DLD1 (cell line): ENCODE measurements around the gene LAMA3.

Source experiments
- in situ Hi-C: cut with HindIII; loops from 2 replicates; pipeline ENCODE4 v1.10.0; 2017; ENCODE audit warnings: low sequenced_read_pairs

Gene LAMA3

GRCh38 chr18:23930002-23930401 lies 240.7 kb downstream of the LAMA3 start:
- in situ Hi-C loops: no loop called here

GRCh38 chr18:23932385-23933067 lies 243.3 kb downstream of the LAMA3 start:
- in situ Hi-C loops: no loop called here

GRCh38 chr18:23933407-23933806 lies 244.2 kb downstream of the LAMA3 start:
- in situ Hi-C loops: no loop called here

- in situ Hi-C loops: no loop called here
These were observed 245.0 kb downstream of the LAMA3 start for GRCh38 chr18:23934252-23934651.

- in situ Hi-C loops: no loop called here
These were observed 245.6 kb downstream of the LAMA3 start for GRCh38 chr18:23934863-23935262.

DNA sequence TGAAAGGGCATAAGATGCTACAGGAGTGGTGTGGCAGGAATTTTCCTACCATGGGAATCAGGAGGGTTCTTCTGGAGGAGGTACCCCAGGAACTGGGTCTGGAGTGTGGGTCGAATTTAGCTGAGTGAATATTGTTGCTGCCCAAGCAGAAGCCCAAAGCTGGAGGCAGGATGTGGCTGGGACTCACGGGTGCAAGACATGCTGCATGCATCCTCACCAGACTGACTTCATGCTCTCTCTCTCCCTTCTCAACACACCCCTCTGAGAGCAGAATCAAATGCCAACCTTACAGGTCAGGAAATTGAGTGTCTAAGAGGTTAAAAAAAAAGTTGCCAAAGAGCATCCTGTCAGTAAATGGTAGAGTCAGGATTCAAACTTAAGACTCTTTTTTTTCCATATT lies 246.6 kb downstream of the LAMA3 start:
- in situ Hi-C loops: no loop called here

- in situ Hi-C loops: no loop called here
These were observed 247.2 kb downstream of the LAMA3 start for GRCh38 chr18:23936381-23936958.

DNA sequence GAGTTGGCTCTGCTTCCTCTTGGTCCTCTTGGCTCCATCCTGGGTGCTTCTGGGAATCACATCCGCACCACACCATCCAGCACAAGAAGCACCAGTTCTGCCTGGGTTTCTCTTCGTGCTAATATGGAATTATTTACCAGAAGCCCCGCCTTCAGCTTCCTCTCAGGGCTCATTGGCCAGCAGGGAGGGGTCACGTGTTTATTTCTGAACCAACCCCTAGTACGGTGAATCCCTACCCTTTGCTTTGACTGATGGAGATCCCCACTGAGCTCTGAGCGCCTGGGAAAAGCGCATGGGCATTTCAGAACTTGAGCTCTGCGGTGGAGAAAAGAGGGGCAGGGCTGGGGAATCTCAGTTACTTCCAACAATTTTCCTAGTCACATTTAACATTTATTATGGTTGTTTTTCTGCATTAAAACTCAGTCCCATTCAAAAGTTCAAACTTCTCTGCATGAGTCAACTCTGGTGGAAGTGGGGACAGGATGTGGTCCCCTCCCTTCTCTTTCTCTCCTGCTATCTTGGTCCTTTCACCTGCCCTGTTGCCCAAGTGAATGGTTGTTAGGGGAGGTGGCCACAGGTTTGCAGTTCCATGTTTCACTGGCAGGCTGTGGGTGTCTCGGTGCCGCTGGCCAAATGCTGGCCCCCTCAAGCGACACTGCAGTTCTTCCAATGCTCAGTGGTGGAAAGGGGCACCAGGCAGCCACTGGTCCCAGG lies 248.9 kb downstream of the LAMA3 start:
- in situ Hi-C loops: no loop called here

DNA sequence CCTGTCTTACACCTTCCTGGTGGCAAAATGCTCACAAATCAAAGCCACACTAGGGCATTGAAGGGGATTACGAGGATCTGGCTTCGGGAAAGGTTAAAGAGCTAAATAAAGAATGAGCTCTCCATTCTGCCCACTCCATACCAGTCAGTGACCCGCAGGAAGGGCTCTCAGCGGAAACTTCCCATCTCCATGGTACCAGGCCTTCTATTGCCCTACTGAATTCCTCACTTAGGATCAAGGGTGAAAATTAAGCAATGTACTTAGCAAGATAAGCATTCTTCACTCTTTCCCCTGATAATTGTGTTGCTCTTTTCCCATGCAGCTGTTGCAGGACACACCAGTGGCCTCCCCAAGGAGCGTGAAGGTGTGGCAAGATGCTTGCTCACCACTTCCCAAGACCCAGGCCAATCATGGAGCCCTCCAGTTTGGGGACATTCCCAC lies 249.7 kb downstream of the LAMA3 start:
- in situ Hi-C loops: no loop called here

DNA sequence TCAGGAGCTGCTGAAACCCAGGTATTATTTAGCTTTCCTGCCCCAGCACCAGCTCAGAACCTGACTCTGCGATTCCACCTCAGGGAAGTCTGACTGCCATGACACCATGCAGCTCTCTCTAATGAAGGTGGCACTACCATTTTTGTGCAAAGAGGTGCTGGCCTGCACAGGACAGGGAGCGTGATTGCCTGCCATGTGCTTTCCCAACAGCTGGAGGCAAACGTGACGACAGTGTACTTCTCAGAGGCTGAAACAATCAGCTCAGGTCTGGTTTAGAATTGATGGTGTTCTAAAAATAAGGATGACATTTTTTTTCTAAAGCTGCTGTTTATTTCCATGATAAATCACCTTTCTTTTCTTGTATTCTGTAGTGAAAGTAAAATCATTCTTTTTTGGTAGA lies 250.1 kb downstream of the LAMA3 start:
- in situ Hi-C loops: no loop called here

GRCh38 chr18:23939896-23940295 lies 250.6 kb downstream of the LAMA3 start:
- in situ Hi-C loops: no loop called here

DNA sequence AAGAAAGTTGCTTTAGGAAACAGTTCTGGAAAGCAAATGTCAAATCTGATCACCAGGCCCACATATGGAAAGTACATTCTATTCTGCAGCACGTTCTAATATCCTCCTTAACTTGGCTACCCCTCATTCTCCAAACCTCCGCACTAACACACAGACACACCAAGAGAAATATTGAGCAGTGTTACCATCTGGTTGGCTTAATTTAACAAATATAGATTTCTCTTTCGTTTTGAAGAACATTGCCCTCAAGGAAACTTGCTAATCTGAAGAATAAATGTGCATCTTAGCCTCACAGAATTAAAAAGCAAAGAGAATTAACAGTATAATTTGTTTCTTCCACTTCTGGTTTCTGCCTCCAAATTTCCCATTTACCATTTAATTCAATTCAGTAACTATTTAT lies 252.5 kb downstream of the LAMA3 start:
- in situ Hi-C loops: no loop called here

DNA sequence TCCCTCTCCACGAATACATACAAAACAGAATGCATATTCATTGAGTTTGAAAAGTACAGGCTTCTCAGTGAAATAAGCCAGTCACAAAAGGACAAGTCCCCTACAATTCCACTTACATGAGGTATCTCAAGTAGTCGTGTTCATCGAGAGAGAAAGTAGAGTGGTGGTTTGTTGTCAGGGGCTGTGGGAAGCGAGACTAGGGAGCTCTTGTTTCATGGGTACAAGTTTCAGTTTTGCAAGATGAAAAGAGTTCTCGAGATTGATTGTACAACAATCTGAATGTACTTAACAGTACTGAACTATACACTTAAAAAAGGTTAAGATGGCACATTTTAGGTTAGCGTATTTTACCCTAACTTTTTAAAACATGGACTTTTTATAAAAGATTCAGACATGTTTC lies 253.9 kb downstream of the LAMA3 start:
- in situ Hi-C loops: no loop called here

- in situ Hi-C loops: no loop called here
These were observed 254.8 kb downstream of the LAMA3 start for GRCh38 chr18:23943903-23944624.

DNA sequence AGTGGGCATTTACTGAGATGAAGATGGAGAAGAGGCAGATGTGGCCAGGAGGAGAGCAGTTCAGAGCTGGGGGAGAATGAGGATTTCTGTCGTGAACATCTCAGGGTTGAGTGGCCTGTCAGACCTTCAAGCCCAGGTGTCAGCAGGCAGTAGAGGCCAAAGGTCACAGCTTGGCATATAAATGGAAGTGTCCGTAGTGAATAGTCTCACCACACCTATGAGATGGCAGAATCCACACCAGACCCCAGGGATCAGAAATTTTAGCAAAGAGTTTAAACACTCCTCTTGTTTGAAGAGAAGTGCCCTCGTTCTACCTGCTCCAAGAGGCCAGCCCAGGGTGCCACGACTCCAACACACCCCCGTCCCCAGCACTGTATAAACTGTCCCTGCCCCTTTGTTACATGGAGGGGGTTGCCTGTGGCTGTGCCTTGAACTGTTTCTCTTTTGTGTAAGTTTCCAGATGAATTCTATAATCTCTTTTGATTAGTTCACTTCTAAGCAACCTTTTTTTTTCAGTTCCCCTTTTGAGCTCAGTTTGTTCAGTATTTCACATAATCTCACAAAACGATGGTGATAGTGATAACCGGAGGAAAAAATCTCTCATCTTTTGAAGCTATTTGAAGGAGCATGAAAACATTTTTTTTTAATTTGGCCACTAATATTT lies 256.3 kb downstream of the LAMA3 start:
- in situ Hi-C loops: no loop called here

GRCh38 chr18:23949863-23950262 lies 260.6 kb downstream of the LAMA3 start:
- in situ Hi-C loops: no loop called here

GRCh38 chr18:23950644-23951043 lies 261.4 kb downstream of the LAMA3 start:
- in situ Hi-C loops: no loop called here

- in situ Hi-C loops: no loop called here
These were observed 262.0 kb downstream of the LAMA3 start for GRCh38 chr18:23951206-23951605.

DNA sequence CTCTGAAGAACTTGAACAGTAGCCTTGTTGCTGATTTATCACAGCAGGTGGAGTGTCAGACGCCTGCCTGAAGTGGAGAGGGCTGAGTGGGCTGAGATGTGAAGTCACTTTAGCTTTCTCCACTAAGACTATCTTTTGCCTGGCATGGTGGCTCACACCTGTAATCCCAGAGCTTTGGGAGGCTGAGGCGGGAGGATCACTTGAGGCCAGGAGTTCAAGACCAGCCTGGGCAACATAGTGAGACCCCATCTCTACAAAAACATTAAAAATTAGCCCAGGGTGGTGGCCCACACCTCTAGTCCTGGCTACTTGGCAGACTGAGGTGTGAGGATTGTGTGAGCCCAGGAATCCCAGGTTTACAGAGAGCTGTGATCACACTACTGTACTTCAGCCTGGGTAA lies 264.7 kb downstream of the LAMA3 start:
- in situ Hi-C loops: no loop called here

DNA sequence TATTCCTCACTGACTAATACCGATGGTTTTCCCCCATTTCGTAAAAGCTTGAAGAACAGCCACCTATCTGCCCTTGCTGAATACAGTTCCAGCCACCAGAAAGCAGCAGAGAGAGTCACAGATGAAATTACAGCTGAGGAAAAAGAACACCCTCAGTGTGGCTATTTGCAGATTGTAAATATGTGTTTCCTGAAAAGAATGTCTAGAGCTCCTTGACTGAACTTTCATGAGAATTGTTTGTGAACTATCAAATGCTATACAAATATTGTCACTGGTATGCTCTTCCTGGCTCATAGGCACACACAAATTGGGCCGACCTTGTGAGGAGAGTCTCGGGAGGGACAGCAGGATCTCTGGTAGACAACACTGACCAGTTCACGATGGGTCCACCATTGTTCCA lies 267.2 kb downstream of the LAMA3 start:
- in situ Hi-C loops: no loop called here

DNA sequence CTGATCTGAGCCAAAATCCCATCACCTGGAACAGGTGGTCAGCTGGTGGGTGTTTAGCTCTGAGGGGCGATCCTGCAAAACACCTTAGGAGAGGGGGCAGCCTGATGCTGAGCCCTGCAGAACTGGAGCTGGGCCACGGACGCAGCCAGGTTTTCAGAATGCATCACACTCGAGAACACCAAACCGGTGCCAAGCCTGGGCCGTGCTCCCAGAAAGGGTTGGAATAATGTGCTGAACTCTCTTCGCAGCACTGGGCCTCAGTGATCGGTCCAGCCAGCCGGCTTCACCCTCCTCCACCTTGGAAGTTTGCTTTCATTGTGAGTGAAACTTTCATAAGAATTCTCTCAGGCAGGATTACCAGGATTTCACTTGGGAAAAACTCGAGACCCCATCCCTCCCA lies 268.8 kb downstream of the LAMA3 start:
- in situ Hi-C loops: no loop called here
